ENCODE results near the gene WDR48.
A peak's percentile ranks its signal among the peaks of the same experiment; 100 is the strongest.

The WDR48 gene

DNA sequence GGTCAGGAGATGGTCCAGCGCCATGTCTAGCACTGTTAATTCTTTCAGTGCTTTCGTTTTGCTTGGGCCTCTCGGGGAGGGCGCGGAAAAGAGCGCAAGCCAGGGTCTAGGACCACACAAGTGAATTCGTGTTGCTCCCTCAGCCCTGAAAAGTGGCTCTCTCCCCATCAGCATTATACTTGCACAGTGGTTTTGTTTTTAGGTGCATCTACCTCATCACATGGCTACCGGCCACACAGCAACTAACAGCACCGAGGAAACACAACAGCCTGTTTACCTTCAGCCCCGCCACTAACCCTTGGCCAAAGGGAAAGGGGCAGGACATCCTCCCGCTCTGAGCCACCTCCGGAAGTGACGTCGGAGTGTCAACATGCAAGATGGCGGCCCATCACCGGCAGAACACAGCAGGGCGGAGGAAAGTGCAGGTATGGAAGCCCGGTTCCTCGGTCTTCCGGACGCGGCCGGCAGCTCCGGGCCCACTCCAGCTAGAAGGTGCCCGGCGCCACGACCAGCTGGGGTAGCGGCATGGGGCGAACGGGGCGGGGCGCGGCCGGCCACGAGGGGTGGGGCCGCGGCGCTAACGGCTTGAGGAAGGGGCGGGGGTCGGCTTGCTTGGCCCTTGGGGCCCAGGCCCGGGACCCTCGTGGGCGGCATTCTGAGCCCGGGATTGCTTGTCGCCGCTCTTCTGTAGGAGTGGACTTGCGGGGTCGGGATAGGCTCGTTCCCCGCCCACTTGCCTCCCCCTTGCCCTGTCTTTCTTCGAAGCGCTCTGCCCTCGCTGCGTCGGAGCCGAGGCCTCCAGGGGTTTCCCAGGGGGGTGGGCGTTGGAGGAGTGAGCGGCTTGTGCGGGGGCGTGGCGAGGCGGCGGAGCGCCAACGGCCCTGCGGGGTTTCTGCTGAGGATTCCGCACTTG, at the start of gene WDR48, which contains the start of gene SCN11A:
Gene WDR48, plus strand, starts transcription at position 368 of the 913 bp plus-strand sequence. Its CDS starts 10 bp downstream, at position 378.
Gene SCN11A, minus strand, starts transcription at position 296 of the 913 bp plus-strand sequence. CDS start 101,582 bp downstream, outside the sequence.
- peaks cover 62% of the 10 kb centered on the region for H3K4me1 Mint-ChIP-seq
- peaks cover 1% of the 10 kb centered on the region for H3K36me3 Mint-ChIP-seq
- H3K27ac Mint-ChIP-seq: peak within 1 kb of the TSS; percentile 97
- no peaks in the 10 kb centered on the region for H3K27me3 Mint-ChIP-seq
- H3K9me3 Mint-ChIP-seq: no peaks in the 10 kb centered on the region
- H3K4me3 Mint-ChIP-seq: peak within 1 kb of the TSS; percentile 98

DNA sequence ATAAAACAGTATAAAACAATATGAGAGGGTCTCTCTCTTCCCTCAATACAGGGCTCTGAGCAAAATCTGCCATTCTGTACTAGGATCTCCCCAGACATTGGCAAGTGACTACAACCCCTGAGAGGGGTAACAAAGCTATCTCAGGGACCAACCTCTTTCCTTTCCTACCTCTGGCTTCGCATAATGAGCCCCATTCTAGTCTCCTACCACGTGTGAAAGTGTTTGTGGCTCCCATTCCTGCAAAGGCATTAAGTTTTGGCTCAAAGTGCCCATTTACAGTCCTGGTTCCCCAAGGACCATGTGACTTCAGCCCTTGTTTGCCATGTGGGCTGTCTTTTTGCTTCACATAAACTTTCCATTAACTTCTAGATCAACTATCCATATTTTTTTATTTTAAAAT, 46.5 kb upstream of the WDR48 start:
- no peak overlapping the region for H3K4me3 Mint-ChIP-seq
- H3K27me3 Mint-ChIP-seq: peaks cover 8% of the 10 kb centered on the region
- no peaks in the 10 kb centered on the region for H3K4me1 Mint-ChIP-seq
- H3K36me3 Mint-ChIP-seq: no peaks in the 10 kb centered on the region
- no peaks in the 10 kb centered on the region for H3K9me3 Mint-ChIP-seq
- no peak overlapping the region for H3K27ac Mint-ChIP-seq

DNA sequence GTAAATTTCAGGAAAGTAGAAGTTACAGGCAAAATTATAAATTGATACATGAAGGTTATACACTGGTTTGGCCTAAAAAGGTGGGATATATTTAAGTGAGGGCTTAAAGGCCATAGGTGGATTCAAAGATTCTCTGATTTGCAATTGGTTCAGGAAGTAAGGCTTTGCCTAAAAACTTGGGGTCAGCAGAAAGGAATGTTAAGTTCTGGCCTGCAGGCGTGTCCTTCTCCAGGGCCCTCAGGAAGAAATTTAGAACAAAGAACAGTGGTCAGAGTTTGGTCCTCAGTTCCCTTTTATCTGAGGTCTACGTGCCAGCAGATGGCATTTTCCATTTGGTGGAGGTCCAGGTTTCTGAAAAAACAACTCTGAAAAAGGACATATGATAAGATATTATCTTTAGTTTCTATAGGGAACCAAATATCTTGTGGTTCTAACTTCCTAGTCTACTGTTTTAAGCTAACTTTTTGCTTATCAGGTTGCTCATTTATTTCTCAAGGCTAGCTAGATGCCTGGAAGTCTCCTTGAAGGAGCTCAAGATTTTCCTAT, 40.6 kb upstream of the WDR48 start:
- Mint-ChIP-seq H3K36me3 (no peaks in the 10 kb centered on the region), H3K27me3 (peaks cover 14% of the 10 kb centered on the region), H3K4me1 (no peaks in the 10 kb centered on the region), H3K27ac (no peak overlapping the region), H3K4me3 (no peak overlapping the region), H3K9me3 (no peaks in the 10 kb centered on the region)

DNA sequence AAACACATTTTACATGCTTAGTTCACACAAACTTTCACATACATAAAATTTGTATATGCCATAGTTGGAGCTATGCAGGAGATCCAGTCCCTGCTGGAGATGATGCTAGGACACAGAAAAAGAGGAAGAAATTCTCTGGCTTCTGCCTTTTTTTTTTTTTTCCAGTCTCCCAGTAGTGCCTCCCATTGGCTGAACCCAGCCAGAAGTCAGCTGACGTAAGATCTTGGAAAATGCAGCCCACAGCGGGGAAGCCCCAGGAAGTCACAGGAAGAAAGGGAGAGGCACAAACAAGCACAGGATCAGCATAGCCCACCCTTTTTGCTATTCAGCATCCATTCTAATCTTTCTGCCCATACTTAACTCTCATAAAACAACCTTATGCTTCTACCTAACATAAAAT, 38.5 kb upstream of the WDR48 start:
- Mint-ChIP-seq H3K9me3 (no peaks in the 10 kb centered on the region), H3K4me3 (no peak overlapping the region), H3K27me3 (peaks cover 12% of the 10 kb centered on the region), H3K4me1 (no peaks in the 10 kb centered on the region), H3K36me3 (no peaks in the 10 kb centered on the region), H3K27ac (no peak overlapping the region)

DNA sequence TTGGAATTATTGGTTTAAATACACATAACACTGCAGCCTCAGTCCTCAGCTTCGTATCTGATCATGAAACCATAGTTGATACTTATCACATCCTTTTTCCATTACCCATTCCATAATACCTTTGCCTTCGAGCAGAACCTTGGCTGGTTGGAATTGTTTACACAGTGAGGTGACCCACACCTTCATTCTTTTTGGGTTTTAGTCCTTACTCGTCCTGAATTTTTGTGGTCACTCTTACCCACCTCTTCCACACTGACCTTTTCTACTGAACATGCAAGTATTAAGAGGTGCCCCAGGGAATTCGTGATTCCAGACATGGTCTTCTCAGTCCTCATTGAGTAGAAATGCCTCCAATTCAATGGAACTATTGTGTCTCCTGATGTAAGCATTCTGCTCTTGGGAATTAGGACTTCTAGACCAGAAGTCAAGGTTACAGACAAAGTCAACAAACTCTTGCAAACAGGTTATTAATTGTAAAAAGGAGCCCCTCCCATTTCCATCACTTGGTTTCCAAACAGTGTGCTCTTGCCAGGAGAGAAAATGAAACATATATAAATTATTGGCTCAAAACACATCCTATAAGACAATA, 37.8 kb upstream of the WDR48 start:
- H3K27ac Mint-ChIP-seq: no peak overlapping the region
- no peaks in the 10 kb centered on the region for H3K9me3 Mint-ChIP-seq
- no peak overlapping the region for H3K4me3 Mint-ChIP-seq
- H3K36me3 Mint-ChIP-seq: no peaks in the 10 kb centered on the region
- peaks cover 12% of the 10 kb centered on the region for H3K27me3 Mint-ChIP-seq
- no peaks in the 10 kb centered on the region for H3K4me1 Mint-ChIP-seq

DNA sequence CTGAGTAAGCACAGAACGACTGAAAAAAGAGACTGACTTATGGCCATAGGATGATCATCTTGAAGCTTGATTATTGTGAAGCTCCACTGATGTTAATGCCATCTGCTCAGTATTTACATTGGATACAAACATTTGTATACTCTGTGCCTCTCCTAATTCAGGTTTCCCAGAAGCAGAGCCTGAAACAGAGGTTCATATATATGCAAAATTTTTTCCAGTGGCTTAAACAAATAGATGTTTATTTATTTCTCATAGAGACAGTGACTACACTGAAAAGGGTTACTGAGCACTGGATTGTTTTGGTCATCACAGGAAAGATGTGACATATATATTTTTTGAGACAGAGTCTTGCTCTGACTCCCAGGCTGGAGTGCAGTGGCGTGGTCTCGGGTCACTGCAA, 36.4 kb upstream of the WDR48 start:
- H3K9me3 Mint-ChIP-seq: no peaks in the 10 kb centered on the region
- no peaks in the 10 kb centered on the region for H3K36me3 Mint-ChIP-seq
- H3K4me3 Mint-ChIP-seq: no peak overlapping the region
- H3K27me3 Mint-ChIP-seq: peaks cover 12% of the 10 kb centered on the region
- no peaks in the 10 kb centered on the region for H3K4me1 Mint-ChIP-seq
- H3K27ac Mint-ChIP-seq: no peak overlapping the region

DNA sequence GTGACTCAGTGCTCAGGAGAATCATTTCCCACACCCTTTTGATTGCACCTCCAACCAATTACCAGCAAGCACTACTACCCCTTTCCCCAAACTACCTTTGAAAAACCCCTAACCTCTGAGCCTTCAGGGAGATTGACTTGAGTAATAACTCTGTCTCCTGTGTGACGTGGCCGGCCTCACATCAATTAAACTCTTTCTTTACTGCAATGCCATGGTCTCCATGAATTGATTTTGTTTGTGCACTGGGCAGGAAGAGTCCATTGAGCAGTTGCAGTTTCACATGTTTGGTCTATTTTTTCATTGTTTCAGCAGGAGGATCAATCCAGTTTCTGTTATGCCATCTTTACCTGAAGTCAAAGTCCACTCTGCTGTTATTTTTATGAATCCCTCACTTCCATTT, 32.5 kb upstream of the WDR48 start:
- Mint-ChIP-seq H3K27me3 (peaks cover 11% of the 10 kb centered on the region), H3K36me3 (no peaks in the 10 kb centered on the region), H3K9me3 (no peaks in the 10 kb centered on the region), H3K27ac (peak overlapping the region; percentile 0), H3K4me3 (no peak overlapping the region), H3K4me1 (no peaks in the 10 kb centered on the region)

DNA sequence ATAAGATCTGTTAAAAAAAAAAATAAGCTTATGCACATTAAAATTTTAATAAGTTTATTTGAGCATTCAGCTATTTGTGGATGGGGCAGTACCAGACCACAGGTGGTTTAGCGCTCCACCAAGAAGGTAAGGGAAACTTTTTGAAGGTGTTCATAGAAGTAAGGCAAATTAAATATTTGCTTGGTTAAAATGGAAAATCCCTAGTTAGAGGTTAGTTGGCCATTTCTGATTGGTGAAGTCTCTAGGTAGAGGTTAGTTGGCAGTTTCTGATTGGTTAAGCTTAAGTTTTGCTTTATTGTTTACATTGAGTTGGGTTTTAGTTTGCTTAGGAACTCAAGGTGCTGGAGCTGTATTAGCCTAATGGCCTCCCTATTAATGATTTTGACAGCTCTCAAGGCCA, 30.8 kb upstream of the WDR48 start:
- Mint-ChIP-seq H3K27ac (no peak overlapping the region), H3K9me3 (no peaks in the 10 kb centered on the region), H3K4me3 (no peak overlapping the region), H3K27me3 (peaks cover 8% of the 10 kb centered on the region), H3K36me3 (no peaks in the 10 kb centered on the region), H3K4me1 (no peaks in the 10 kb centered on the region)

DNA sequence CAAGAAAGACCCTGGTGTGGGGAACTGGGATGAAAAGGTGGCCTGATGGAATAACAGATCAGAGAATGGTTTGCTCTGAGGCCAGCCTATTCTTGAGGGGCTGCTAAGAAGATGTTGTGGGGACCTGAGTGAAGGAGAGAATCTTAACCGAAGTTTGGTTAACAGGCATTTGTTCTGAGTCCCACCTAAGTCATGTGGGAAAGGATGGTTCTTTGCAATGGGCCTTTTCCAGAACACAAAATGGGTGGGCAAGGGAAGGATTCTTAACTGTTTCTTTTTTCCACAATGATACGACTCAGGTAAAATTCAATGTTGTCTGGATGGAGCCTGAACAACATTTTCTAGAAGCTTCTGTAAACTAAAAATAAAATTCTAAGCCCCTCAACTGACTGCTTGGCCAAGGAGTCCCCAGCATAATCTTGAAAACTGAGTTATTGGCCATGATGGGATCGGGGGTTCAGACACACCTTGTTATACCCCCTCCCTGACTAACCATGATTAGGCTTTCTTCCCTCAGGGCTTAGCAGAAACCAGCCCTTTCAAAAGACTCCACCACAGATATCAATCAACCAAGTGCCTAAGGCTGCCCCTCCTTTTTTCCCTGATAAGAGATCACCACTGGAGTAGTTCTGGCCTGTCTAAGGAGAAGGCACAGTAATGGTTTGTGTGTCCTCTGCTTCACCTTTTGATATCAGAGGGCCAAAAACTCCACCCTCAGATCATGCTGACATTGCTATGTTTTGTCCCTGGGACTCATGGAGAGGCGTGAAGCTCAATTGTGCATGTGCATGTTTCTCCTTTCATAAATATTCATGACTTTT, 30.1 kb upstream of the WDR48 start:
- Mint-ChIP-seq H3K27ac (peak overlapping the region; percentile 42), H3K36me3 (no peaks in the 10 kb centered on the region), H3K4me1 (no peaks in the 10 kb centered on the region), H3K27me3 (peaks cover 7% of the 10 kb centered on the region), H3K9me3 (no peaks in the 10 kb centered on the region), H3K4me3 (no peak overlapping the region)

DNA sequence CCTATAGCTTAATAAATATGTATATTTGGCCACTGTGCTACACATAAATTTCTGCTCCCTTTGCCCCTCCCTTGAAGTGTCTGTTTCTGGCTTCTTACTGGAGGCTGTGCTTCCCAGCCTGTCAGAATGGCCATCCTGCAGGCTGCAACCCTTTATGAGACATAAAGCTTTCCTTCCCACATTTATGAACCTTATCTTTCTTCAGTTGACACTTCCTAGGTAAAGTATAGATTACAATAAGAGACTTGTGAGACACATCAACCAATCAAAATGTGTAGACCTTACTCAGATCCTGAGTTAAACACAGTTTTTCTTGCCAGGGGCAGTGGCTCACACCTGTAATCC, 29.6 kb upstream of the WDR48 start:
- Mint-ChIP-seq H3K4me1 (no peaks in the 10 kb centered on the region), H3K9me3 (no peaks in the 10 kb centered on the region), H3K36me3 (no peaks in the 10 kb centered on the region), H3K4me3 (no peak overlapping the region), H3K27me3 (peaks cover 7% of the 10 kb centered on the region), H3K27ac (no peak overlapping the region)

DNA sequence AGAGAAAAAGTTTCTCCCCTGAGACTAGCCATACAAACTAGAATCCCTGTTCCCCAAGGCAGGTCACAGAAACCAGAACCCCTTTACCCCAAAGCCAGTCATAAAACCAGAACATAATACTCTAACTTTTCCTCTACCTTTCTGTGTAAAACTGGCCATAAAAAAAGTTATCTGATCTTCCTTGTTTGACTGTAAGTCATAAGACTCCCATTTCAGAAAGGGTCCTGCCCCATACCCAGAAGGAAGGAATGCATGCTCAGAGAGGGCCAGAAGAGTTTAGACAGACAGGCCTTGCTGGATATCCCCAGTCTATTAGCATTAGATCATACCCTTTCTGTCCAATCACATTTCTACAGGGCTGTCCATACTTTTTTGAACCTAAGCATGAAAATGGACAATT, 27.3 kb upstream of the WDR48 start:
- H3K4me3 Mint-ChIP-seq: no peak overlapping the region
- no peaks in the 10 kb centered on the region for H3K9me3 Mint-ChIP-seq
- no peaks in the 10 kb centered on the region for H3K4me1 Mint-ChIP-seq
- no peaks in the 10 kb centered on the region for H3K36me3 Mint-ChIP-seq
- no peak overlapping the region for H3K27ac Mint-ChIP-seq
- H3K27me3 Mint-ChIP-seq: peaks cover 4% of the 10 kb centered on the region

DNA sequence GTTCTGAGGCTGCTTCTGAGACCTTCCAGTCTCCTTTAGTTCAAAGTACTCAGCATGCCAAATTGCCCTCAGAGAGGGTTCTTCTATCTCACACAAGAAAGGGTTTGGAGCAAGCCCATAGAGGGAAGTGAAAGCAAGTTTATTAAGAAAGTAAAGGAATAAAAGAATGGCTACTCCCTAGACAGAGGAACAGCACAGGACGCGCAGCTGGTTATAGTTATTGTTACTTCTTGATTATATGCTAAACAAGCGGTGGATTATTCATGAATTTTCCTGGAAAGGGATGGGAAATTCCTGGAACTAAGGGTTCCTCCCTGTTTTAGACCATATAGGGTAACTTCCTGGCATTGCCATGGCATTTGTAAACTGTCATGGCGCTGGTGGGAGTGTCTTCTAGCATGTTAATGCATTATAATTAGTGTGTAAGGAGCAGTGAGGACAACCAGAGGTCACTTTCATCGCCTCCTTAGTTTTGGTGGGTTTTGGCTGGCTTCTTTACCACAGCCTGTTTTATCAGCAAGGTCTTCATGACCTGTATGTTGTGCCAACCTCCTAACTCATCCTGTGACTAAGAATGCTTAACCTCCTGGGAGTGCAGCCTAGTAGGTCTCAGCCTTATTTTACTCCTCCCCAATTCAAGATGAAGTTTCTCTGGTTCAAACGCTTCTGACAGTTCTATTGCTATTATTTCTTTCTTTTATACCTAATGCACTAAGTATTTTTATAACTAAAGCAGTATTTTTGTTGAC, 26.4 kb upstream of the WDR48 start:
- Mint-ChIP-seq H3K36me3 (no peaks in the 10 kb centered on the region), H3K4me1 (no peaks in the 10 kb centered on the region), H3K4me3 (no peak overlapping the region), H3K27me3 (peaks cover 4% of the 10 kb centered on the region), H3K27ac (no peak overlapping the region), H3K9me3 (no peaks in the 10 kb centered on the region)

DNA sequence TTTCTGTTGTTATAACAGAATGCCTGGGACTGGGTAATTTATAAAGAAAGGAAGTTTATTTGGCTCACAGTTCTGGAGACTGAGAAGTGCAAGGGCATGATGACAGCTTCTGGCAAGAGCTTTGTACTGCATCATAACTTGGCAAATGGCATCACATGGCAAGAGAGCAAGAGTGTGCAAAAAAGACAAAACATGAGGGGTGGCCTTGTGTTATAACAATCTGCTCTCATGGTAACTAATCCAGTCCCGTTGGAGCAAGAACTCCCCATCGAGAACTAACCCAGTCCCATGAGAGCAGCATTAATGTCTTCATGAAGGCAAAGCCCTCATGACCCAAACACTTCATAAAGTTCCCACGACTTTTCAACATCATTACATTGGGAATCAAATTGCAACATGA, 23.3 kb upstream of the WDR48 start:
- Mint-ChIP-seq H3K9me3 (no peaks in the 10 kb centered on the region), H3K4me3 (no peak overlapping the region)

DNA sequence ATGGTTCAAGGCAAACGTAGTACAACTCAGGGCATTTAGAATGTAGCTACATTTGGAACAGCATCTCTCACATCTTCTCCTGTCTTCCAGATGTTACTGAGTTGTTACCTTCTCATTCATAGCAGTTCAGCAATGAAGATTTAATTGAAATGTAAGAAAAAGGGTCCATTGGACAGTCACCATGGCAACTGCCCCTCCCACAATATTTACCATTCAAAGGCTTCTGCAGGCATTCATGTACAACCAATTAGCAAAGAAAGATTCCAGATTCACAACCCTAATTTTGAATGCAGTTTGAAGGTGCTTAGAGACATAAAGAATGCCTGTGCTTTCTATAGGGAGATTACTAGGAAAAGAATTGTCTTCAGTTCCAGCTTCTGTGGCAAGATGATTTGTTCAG, 22.3 kb upstream of the WDR48 start:
- no peaks in the 10 kb centered on the region for H3K4me1 Mint-ChIP-seq
- H3K9me3 Mint-ChIP-seq: peaks cover 1% of the 10 kb centered on the region
- peaks cover 2% of the 10 kb centered on the region for H3K36me3 Mint-ChIP-seq
- no peak overlapping the region for H3K4me3 Mint-ChIP-seq
- no peak overlapping the region for H3K27ac Mint-ChIP-seq
- peaks cover 1% of the 10 kb centered on the region for H3K27me3 Mint-ChIP-seq

More for the DNA sequence above, 23.3 kb upstream of the WDR48 start:
- no peaks in the 10 kb centered on the region for H3K36me3 Mint-ChIP-seq
- no peak overlapping the region for H3K27ac Mint-ChIP-seq
- peaks cover 1% of the 10 kb centered on the region for H3K27me3 Mint-ChIP-seq
- H3K4me1 Mint-ChIP-seq: no peaks in the 10 kb centered on the region

DNA sequence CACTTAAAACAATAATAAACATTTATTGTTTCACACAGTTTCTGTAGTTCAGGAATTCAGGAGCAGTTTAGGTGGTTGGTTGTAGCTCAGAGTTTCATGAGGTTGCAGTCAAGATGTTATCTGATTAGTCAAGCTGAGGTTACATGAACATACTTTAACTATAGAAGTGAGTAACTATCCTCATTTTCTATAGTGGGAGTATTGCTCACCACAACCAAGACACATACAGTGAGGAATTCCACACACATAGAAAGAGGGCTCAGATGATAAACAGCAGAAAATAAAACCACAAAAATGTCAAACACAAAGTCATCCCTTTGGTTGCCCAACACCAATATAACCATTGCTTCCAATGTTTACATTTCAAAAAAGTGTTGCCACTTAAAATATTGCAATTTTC, 13.7 kb upstream of the WDR48 start:
- Mint-ChIP-seq H3K36me3 (peaks cover 7% of the 10 kb centered on the region), H3K27me3 (peaks cover 3% of the 10 kb centered on the region), H3K4me3 (no peak overlapping the region)

More for the DNA sequence above, 13.7 kb upstream of the WDR48 start:
- Mint-ChIP-seq H3K4me1 (no peaks in the 10 kb centered on the region), H3K9me3 (peaks cover 7% of the 10 kb centered on the region), H3K27ac (no peak overlapping the region)
